Stimulated activated effector memory CD8-positive, alpha-beta T cell treated with anti-CD3 and anti-CD28 coated beads, Interleukin-12 subunit alpha, Interleukin-12 subunit beta, amount 100 ng/mL, for 72 hours (primary cell): ENCODE measurements around the gene PACS1.

ENCODE experiments used
- ATAC-seq: fragments of 150-1000 bp; cut with Tn5 transposase; 2 replicates; pipeline ENCODE4 v1.10.0; 2021
- DNase-seq, 2 donors: peaks; one replicate each; pipeline ENCODE4 v3.0.0; 2021 to 2022; ENCODE audit warnings: low spot score in 2 of 2
- H3K27ac Mint-ChIP-seq: one replicate; pipeline ENCODE4 v1.8.0; 2022; ENCODE audit warnings: mild to moderate bottlenecking, mixed read lengths
- H3K36me3 Mint-ChIP-seq: one replicate; pipeline ENCODE4 v1.8.0; 2022; ENCODE audit warnings: mild to moderate bottlenecking, mixed read lengths
- H3K4me1 Mint-ChIP-seq: one replicate; pipeline ENCODE4 v1.8.0; 2022; ENCODE audit warnings: mixed read lengths
- H3K4me3 Mint-ChIP-seq: one replicate; pipeline ENCODE4 v1.8.0; 2022; ENCODE audit warnings: mild to moderate bottlenecking, mixed read lengths
- H3K9me3 Mint-ChIP-seq: one replicate; pipeline ENCODE4 v1.8.0; 2022; ENCODE audit warnings: mixed read lengths

PACS1 gene

GRCh38 chr11:66259956-66260355 lies 189.9 kb downstream of the PACS1 start:
- Mint-ChIP-seq H3K36me3 (peaks cover 55% of the 10 kb centered on the region), H3K4me1 (peaks cover 30% of the 10 kb centered on the region), H3K27ac (peak overlapping the region; percentile 96), H3K4me3 (peak overlapping the region; percentile 87), H3K9me3 (no peaks in the 10 kb centered on the region)
- DNase-seq, result no peak
- no peak for ATAC-seq

- Mint-ChIP-seq H3K36me3 (peaks cover 53% of the 10 kb centered on the region), H3K27ac (no peak overlapping the region), H3K9me3 (no peaks in the 10 kb centered on the region), H3K4me3 (no peak overlapping the region), H3K4me1 (peaks cover 22% of the 10 kb centered on the region)
- ATAC-seq, result no peak
- no peak for DNase-seq
These were observed 191.5 kb downstream of the PACS1 start for GRCh38 chr11:66261578-66261977.

- no peak for ATAC-seq
- H3K27ac Mint-ChIP-seq, result no peak overlapping the region
- no peaks in the 10 kb centered on the region for H3K9me3 Mint-ChIP-seq
- no peak overlapping the region for H3K4me3 Mint-ChIP-seq
- peaks cover 52% of the 10 kb centered on the region for H3K36me3 Mint-ChIP-seq
- DNase-seq, result no peak
- peaks cover 22% of the 10 kb centered on the region for H3K4me1 Mint-ChIP-seq
These were observed 192.1 kb downstream of the PACS1 start for GRCh38 chr11:66262191-66262590.

GRCh38 chr11:66262696-66263095 lies 192.6 kb downstream of the PACS1 start:
- Mint-ChIP-seq H3K27ac (peak overlapping the region; percentile 10), H3K4me3 (no peak overlapping the region), H3K9me3 (no peaks in the 10 kb centered on the region), H3K36me3 (peaks cover 52% of the 10 kb centered on the region), H3K4me1 (peaks cover 27% of the 10 kb centered on the region)
- no peak for DNase-seq
- ATAC-seq, result no peak

- DNase-seq, result no peak
- H3K4me3 Mint-ChIP-seq, result no peak overlapping the region
- ATAC-seq, result no peak
- H3K36me3 Mint-ChIP-seq, result peaks cover 55% of the 10 kb centered on the region
- no peaks in the 10 kb centered on the region for H3K9me3 Mint-ChIP-seq
- peak overlapping the region; percentile 10 for H3K27ac Mint-ChIP-seq
- peaks cover 32% of the 10 kb centered on the region for H3K4me1 Mint-ChIP-seq
These were observed 193.2 kb downstream of the PACS1 start for GRCh38 chr11:66263231-66263630.

- Mint-ChIP-seq H3K4me3 (no peak overlapping the region), H3K27ac (no peak overlapping the region), H3K36me3 (peaks cover 55% of the 10 kb centered on the region), H3K9me3 (no peaks in the 10 kb centered on the region), H3K4me1 (peaks cover 30% of the 10 kb centered on the region)
- ATAC-seq (no peak), DNase-seq (no peak)
These were observed 193.7 kb downstream of the PACS1 start for GRCh38 chr11:66263785-66264184.

GRCh38 chr11:66264383-66264782 lies 194.3 kb downstream of the PACS1 start:
- H3K36me3 Mint-ChIP-seq, result peaks cover 55% of the 10 kb centered on the region
- ATAC-seq (no peak), DNase-seq (peak in 1 of 2 donors; percentile 50)
- H3K9me3 Mint-ChIP-seq, result no peaks in the 10 kb centered on the region
- peaks cover 28% of the 10 kb centered on the region for H3K4me1 Mint-ChIP-seq
- peak overlapping the region; percentile 63 for H3K27ac Mint-ChIP-seq
- no peak overlapping the region for H3K4me3 Mint-ChIP-seq

GRCh38 chr11:66264914-66265313 lies 194.8 kb downstream of the PACS1 start:
- H3K4me3 Mint-ChIP-seq, result no peak overlapping the region
- DNase-seq (peak in 1 of 2 donors; percentile 63), ATAC-seq (no peak)
- H3K9me3 Mint-ChIP-seq, result no peaks in the 10 kb centered on the region
- peaks cover 28% of the 10 kb centered on the region for H3K4me1 Mint-ChIP-seq
- H3K27ac Mint-ChIP-seq, result peak overlapping the region; percentile 63
- peaks cover 55% of the 10 kb centered on the region for H3K36me3 Mint-ChIP-seq

- ATAC-seq, result no peak
- peaks cover 31% of the 10 kb centered on the region for H3K4me1 Mint-ChIP-seq
- H3K27ac Mint-ChIP-seq, result no peak overlapping the region
- DNase-seq, result no peak
- no peak overlapping the region for H3K4me3 Mint-ChIP-seq
- peaks cover 51% of the 10 kb centered on the region for H3K36me3 Mint-ChIP-seq
- no peaks in the 10 kb centered on the region for H3K9me3 Mint-ChIP-seq
These were observed 195.7 kb downstream of the PACS1 start for GRCh38 chr11:66265531-66266377.

- ATAC-seq (no peak), DNase-seq (no peak)
- Mint-ChIP-seq H3K4me1 (peaks cover 36% of the 10 kb centered on the region), H3K36me3 (peaks cover 51% of the 10 kb centered on the region), H3K27ac (peak overlapping the region; percentile 98), H3K9me3 (no peaks in the 10 kb centered on the region), H3K4me3 (peak overlapping the region; percentile 93)
These were observed 196.4 kb downstream of the PACS1 start for GRCh38 chr11:66266378-66267038.

- DNase-seq, result no peak
- no peak for ATAC-seq
- no peaks in the 10 kb centered on the region for H3K9me3 Mint-ChIP-seq
These were observed 196.9 kb downstream of the PACS1 start for GRCh38 chr11:66267039-66267378.

GRCh38 chr11:66267379-66268243 lies 197.5 kb downstream of the PACS1 start:
- H3K4me3 Mint-ChIP-seq, result peak overlapping the region; percentile 93
- H3K27ac Mint-ChIP-seq, result peak overlapping the region; percentile 98
- peaks cover 47% of the 10 kb centered on the region for H3K4me1 Mint-ChIP-seq
- no peaks in the 10 kb centered on the region for H3K9me3 Mint-ChIP-seq
- ATAC-seq (peak; percentile 68), DNase-seq (peak; percentile 82 to 91)
- peaks cover 54% of the 10 kb centered on the region for H3K36me3 Mint-ChIP-seq

More at GRCh38 chr11:66267039-66267378, 196.9 kb downstream of the PACS1 start:
- H3K4me3 Mint-ChIP-seq, result peak overlapping the region; percentile 93
- H3K27ac Mint-ChIP-seq, result peak overlapping the region; percentile 98
- H3K36me3 Mint-ChIP-seq, result peaks cover 54% of the 10 kb centered on the region
- H3K4me1 Mint-ChIP-seq, result peaks cover 41% of the 10 kb centered on the region

- H3K4me1 Mint-ChIP-seq, result peaks cover 54% of the 10 kb centered on the region
- peak; percentile 99 to 100 for DNase-seq
- H3K27ac Mint-ChIP-seq, result peak within 1 kb of the TSS; percentile 98
- peak within 1 kb of the TSS; percentile 93 for H3K4me3 Mint-ChIP-seq
- ATAC-seq, result peak; percentile 90
- peaks cover 61% of the 10 kb centered on the region for H3K36me3 Mint-ChIP-seq
- no peaks in the 10 kb centered on the region for H3K9me3 Mint-ChIP-seq
These were observed 198.3 kb downstream of the PACS1 start, which contains the start of gene RAB1B for GRCh38 chr11:66268244-66268951. RAB1B (plus strand) TSS chr11:66268639; CDS start chr11:66268680, 41 bp downstream.

GRCh38 chr11:66268952-66269905 lies 199.2 kb downstream of the PACS1 start:
- H3K36me3 Mint-ChIP-seq, result peaks cover 70% of the 10 kb centered on the region
- H3K4me1 Mint-ChIP-seq, result peaks cover 63% of the 10 kb centered on the region
- no peak for ATAC-seq

More at GRCh38 chr11:66268952-66269905, 199.2 kb downstream of the PACS1 start:
- DNase-seq, result no peak
- H3K4me3 Mint-ChIP-seq, result peak overlapping the region; percentile 93
- H3K27ac Mint-ChIP-seq, result peak overlapping the region; percentile 98
- H3K9me3 Mint-ChIP-seq, result no peaks in the 10 kb centered on the region
